Measurements from ENCODE around the gene SESN2.
"Not testable (repeated sequence)": the region's sequence is repeated elsewhere in the genome, so short reads cannot be mapped to it uniquely, and the experiment has no call there.

Gene SESN2

GRCh38 chr1:28327431-28327830 lies 68.1 kb downstream of the SESN2 start:
- DNase-seq (ENCODE audit: low read depth), result not testable (repeated sequence)

- no peak for DNase-seq (ENCODE audit: low read depth)
Observed at GRCh38 chr1:28328228-28328648, 68.9 kb downstream of the SESN2 start.

GRCh38 chr1:28329395-28330153 lies 70.3 kb downstream of the SESN2 start:
- DNase-seq (ENCODE audit: low read depth), result peak; percentile 17

All from activated gamma-delta T cell treated with anti-CD3 and anti-CD28 coated beads, Interleukin-2, amount 50 U/mL, for 16 hours (primary cell).